HG03565 (cell line): ENCODE results near the gene TBL3.
A peak's percentile ranks its signal among the peaks of the same experiment; 100 is the strongest.

ENCODE experiments used
- ATAC-seq: cut with Tn5 transposase; IDR thresholded peaks from one replicate; pipeline ENCODE4 v1.9.1; 2021; ENCODE audit warnings: mild to moderate bottlenecking, moderate library complexity; ENCODE audit not compliant: unreplicated experiment

TBL3 gene

GRCh38 chr16:2013527-2013926 is 41.7 kb downstream of the TBL3 start:
- ATAC-seq, result no peak

GRCh38 chr16:2015117-2015946 is 43.5 kb downstream of the TBL3 start:
- no peak for ATAC-seq

- ATAC-seq, result no peak
These were observed 44.0 kb downstream of the TBL3 start for GRCh38 chr16:2015947-2016208.

- ATAC-seq, result no peak
These were observed 44.6 kb downstream of the TBL3 start for GRCh38 chr16:2016407-2016922.

GRCh38 chr16:2019518-2019920 is 47.7 kb downstream of the TBL3 start, which contains the start of gene NPW:
TSS of gene NPW (plus strand) at chr16:2019785.
- no peak for ATAC-seq

GRCh38 chr16:2019921-2020831 is 48.3 kb downstream of the TBL3 start:
- no peak for ATAC-seq

GRCh38 chr16:2022723-2023091 is 50.9 kb downstream of the TBL3 start:
- ATAC-seq, result no peak

GRCh38 chr16:2023092-2024031 is 51.5 kb downstream of the TBL3 start:
- ATAC-seq, result peak; percentile 70

- ATAC-seq, result no peak
These were observed 52.2 kb downstream of the TBL3 start for GRCh38 chr16:2024032-2024420.

- no peak for ATAC-seq
These were observed 53.4 kb downstream of the TBL3 start for GRCh38 chr16:2025251-2025650.

GRCh38 chr16:2025878-2026460 is 54.1 kb downstream of the TBL3 start:
- ATAC-seq, result no peak

- no peak for ATAC-seq
These were observed 54.7 kb downstream of the TBL3 start, which contains the start of gene NHERF2 for GRCh38 chr16:2026461-2027023. TSS of gene NHERF2 (plus strand) at chr16:2026902. CDS start at chr16:2027006, 104 bp downstream.

GRCh38 chr16:2027024-2028010 is 55.5 kb downstream of the TBL3 start:
- no peak for ATAC-seq

- no peak for ATAC-seq
These were observed 56.3 kb downstream of the TBL3 start for GRCh38 chr16:2028146-2028545.

- ATAC-seq, result no peak
These were observed 56.9 kb downstream of the TBL3 start for GRCh38 chr16:2028620-2029220.

GRCh38 chr16:2029350-2029749 is 57.5 kb downstream of the TBL3 start:
- ATAC-seq, result no peak

GRCh38 chr16:2030036-2030435 is 58.2 kb downstream of the TBL3 start:
- no peak for ATAC-seq

- no peak for ATAC-seq
These were observed 59.3 kb downstream of the TBL3 start for GRCh38 chr16:2031081-2031577.
